ENCODE measurements around the gene MIER3.
"Not testable (repeated sequence)": the region's sequence is repeated elsewhere in the genome, so short reads cannot be mapped to it uniquely, and the experiment has no call there.

Gene MIER3, protein sequence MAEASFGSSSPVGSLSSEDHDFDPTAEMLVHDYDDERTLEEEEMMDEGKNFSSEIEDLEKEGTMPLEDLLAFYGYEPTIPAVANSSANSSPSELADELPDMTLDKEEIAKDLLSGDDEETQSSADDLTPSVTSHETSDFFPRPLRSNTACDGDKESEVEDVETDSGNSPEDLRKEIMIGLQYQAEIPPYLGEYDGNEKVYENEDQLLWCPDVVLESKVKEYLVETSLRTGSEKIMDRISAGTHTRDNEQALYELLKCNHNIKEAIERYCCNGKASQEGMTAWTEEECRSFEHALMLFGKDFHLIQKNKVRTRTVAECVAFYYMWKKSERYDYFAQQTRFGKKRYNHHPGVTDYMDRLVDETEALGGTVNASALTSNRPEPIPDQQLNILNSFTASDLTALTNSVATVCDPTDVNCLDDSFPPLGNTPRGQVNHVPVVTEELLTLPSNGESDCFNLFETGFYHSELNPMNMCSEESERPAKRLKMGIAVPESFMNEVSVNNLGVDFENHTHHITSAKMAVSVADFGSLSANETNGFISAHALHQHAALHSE

GRCh38 chr5:56951946-56952691 lies at the start of gene MIER3:
Gene MIER3, minus strand, starts transcription at chr5:56952123. Its CDS starts 21 bp downstream, at chr5:56952102.
- FAIRE-seq = peak; percentile 26
- DNase-seq (ENCODE audit: insufficient read length, low spot score) = peak; percentile 85

- DNase-seq (ENCODE audit: insufficient read length, low spot score) (no peak), FAIRE-seq (no peak)
These were observed 43.7 kb upstream of the MIER3 start for GRCh38 chr5:56995596-56995995.

DNA sequence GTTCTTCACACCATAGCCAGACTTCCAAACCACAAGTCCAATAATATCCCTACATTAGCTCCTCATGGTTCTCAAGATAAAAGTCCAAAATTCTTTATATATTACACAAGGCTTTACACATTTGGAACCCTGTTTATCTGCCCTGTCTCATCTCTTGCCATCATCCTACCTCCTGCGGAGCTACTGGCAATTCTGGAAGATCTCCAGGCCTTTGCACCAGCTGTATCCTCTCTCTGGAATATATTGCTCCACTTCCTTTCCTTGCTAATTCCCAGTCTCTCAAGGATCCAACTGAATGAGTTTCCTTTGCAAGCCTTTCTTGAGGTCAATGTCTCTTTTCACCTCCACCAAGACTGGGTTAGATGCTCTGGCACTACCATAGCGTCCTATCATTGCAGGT lies 41.3 kb upstream of the MIER3 start:
- no peak for FAIRE-seq
- DNase-seq (ENCODE audit: insufficient read length, low spot score) = no peak

DNA sequence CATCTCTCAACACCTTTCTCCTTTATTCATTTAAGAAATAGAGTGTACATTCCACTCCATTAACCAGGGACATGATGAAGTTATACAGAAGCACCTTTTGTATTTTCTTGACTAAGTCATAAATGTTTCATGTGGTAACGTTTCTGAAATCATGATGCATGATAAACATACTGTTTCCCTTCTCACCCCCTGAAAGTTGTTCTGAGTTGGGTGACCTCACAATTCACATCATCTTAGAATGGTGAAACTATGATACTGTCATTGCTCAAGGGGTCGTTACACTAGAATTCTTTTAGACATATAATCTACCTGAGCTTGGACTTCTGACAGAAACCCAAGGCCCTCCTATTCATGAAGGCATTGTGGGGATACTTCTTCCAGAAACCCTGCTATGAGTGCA lies 37.8 kb upstream of the MIER3 start:
- FAIRE-seq (no peak), DNase-seq (ENCODE audit: insufficient read length, low spot score) (no peak)

GRCh38 chr5:56988490-56988889 lies 36.6 kb upstream of the MIER3 start:
- DNase-seq (ENCODE audit: insufficient read length, low spot score) = no peak
- FAIRE-seq = no peak

DNA sequence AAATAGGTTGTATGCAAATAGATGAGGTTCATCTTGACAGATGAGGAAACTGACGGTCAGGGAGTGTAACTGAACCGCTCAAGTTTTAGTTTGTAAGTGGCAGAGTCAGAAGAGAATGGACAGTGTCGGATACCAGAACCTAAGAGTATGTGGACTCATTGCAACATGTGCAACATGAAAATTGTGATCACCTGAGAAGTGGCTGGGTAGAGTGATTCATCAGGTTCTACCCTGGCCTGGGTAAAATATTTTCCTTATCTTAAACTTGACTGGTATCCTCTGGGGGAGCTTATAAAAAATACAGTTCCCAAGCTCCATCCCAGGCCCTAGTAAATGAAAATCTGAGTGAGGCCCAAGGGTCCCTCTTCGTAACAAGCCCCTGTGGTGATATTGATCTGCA lies 35.2 kb upstream of the MIER3 start:
- no peak for FAIRE-seq
- DNase-seq (ENCODE audit: insufficient read length, low spot score) = no peak

- DNase-seq (ENCODE audit: insufficient read length, low spot score) (no peak), FAIRE-seq (peak; percentile 40)
These were observed 34.7 kb upstream of the MIER3 start for GRCh38 chr5:56986626-56986947.

DNA sequence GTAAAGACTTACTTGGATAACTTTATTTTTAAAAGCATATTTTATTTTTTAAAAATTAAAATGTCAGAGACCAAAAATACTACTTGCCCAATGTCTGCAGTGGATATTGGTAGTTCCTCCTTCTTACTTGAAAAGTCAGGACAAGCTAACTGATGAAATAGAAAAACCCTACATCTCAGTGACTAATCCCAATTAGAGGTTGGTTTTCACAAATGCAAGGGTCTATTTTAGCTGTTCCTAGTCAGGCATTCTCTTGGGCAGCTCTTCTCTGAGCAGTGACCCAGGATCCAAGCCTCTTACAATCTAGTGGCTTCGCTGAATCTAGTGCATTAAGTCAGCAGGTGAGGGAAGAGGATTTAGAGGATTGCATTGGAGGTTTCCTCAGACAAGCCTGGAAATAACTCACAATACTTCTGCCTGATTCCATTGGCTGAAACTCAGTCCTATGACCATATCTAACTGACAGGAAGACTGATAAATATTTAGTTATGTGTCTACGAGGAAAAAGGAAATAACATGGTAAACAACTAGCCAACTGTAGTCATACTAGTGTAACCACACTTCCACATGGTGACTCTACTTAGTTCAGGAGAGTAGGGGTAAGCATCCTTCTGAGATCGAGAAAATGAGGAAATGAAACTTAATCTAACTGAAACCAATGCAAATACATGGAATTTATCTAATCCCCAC lies 34.2 kb upstream of the MIER3 start:
- FAIRE-seq (no peak), DNase-seq (ENCODE audit: insufficient read length, low spot score) (no peak)

- DNase-seq (ENCODE audit: insufficient read length, low spot score) (no peak), FAIRE-seq (no peak)
These were observed 32.5 kb upstream of the MIER3 start for GRCh38 chr5:56984445-56984844.

- no peak for DNase-seq (ENCODE audit: insufficient read length, low spot score)
- FAIRE-seq = peak; percentile 46
These were observed 31.9 kb upstream of the MIER3 start for GRCh38 chr5:56983593-56984361.

- no peak for DNase-seq (ENCODE audit: insufficient read length, low spot score)
- peak; percentile 54 for FAIRE-seq
These were observed 29.8 kb upstream of the MIER3 start for GRCh38 chr5:56981548-56982315.

DNA sequence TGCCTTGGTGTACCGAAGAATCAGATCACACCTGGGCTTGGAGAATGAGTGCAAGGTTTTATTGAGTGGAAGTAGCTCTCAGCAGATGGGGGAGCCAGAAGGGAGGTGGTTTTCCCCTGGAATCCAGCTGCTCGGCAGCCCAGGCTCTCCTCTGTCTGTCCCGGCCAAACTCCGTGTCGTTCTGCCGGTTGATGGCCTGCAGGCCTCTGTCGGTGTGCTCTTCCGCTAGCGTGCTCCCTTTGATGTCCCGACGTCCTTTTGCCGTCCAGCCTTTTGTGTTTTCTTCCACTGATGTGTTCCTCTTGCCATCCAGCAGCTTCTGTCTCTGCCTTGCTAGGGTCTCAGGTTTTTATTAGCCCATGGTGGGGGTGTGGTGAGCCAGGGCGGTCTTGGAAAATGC lies 28.0 kb upstream of the MIER3 start:
- DNase-seq (ENCODE audit: insufficient read length, low spot score) (no peak), FAIRE-seq (no peak)

GRCh38 chr5:56979526-56979925 lies 27.6 kb upstream of the MIER3 start:
- not testable (repeated sequence) for FAIRE-seq; DNase-seq (ENCODE audit: insufficient read length, low spot score)

DNA sequence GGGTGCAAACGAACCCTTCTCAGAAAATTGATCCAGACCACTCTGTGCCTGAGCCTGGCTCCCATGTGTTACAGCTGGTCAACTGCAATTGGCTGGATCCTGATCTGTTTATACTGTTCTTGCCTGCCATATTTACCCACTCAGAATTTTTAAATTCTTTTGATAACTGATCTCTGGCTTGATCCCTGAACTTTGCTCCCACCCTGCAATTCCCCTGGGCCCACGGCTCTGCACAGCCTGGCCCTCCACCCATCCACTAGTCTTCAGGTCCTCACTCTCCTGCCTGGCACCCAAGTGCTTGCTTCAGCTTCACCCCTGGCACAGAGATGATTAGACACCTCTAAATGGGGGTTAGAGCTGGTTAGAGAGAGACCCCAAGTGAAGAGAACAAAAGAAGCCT lies 25.9 kb upstream of the MIER3 start:
- DNase-seq (ENCODE audit: insufficient read length, low spot score) = no peak
- no peak for FAIRE-seq

DNA sequence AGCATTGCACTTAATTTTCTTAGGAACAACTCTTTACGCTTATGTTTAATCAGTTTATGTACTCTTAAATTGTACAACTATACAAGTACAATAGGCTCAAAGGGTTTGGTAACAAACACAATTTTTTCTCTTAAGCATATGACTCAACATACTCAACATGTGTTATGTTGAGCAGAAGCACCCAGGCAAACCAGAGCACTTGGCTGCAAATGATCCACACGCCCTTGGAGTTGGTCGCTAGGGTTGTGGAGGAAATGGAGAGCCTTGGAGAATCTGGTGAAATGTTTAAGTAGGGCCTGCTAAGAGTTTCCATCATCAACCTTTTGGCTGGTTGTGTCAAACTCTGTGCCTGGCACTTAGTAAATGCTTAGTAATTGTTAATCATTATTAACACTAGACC lies 25.1 kb upstream of the MIER3 start:
- FAIRE-seq = no peak
- DNase-seq (ENCODE audit: insufficient read length, low spot score) = no peak

- DNase-seq (ENCODE audit: insufficient read length, low spot score) = no peak
- FAIRE-seq = no peak
These were observed 22.3 kb upstream of the MIER3 start for GRCh38 chr5:56974241-56974640.

DNA sequence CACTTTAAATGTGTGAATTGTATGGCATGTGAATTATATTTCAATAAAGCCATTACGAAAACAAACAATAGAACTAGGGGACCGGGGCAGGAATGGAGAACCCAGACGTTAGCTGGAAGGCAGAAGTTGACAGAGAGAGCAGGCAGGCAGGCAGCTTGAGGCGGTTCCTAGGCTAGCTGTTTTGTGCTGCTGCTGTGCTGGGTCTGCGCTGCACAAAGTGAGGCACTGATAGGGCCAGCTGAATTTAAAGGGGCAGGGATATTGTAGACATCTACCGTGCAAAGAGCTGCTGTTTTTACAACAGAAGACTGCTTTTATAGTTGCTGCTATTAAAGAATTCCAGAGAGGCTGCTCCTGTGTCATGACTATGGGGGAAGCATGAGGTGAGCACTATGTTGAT lies 21.6 kb upstream of the MIER3 start:
- DNase-seq (ENCODE audit: insufficient read length, low spot score) = no peak
- no peak for FAIRE-seq

- DNase-seq (ENCODE audit: insufficient read length, low spot score) (no peak), FAIRE-seq (no peak)
These were observed 19.4 kb upstream of the MIER3 start for GRCh38 chr5:56971275-56971674.

DNA sequence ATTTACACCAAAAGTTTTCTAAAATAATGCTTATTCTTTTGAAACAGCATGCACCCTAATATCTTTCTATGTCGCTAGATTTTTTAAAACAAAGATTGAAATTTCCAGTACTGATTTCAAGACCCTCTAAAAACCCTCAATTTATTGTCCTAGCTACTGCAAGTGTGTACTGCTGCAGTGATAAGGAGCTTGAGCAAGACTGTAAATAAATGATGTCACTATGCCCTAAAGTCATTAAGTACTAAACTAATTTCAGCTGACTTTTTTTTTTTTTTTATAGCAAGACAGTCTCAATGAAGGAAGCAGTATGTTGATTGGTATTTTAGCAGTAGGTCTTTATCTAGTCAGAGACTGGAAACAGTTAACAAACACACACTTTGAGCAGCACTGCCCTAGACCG lies 12.2 kb upstream of the MIER3 start:
- DNase-seq (ENCODE audit: insufficient read length, low spot score) (no peak), FAIRE-seq (no peak)

DNA sequence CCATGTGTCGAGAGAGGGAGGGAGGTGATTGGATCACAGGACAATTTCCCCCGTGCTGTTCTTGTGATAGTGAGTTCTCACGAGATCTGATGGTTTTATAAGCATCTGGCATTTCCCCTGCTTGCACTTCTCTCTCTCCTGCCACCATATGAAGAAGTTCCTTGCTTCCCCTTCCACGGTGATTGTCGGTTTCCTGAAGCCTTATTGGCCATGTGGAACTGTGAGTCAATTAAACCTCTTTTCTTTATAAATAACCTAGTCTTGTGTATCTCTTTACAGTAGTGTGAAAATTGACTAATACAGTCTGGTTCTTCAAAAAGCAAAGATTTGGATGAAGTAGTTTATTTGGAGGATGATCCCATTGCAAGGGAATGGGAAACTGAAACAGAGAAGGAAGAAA lies 11.3 kb upstream of the MIER3 start:
- DNase-seq (ENCODE audit: insufficient read length, low spot score) (no peak), FAIRE-seq (no peak)

Measured in HTR-8/SVneo (cell line).